Endometrial microvascular endothelial cells (primary cell): ENCODE measurements around the gene GRIP2. TPM values are rescaled to one million over a fixed set of nuclear protein-coding genes. Genes with fewer than 3 reads are reported as not detected.

ENCODE experiments used
- in situ Hi-C: cut with HindIII; loops from 2 replicates; pipeline ENCODE4 v1.10.0; 2017; ENCODE audit warnings: low sequenced_read_pairs, low pct_unique_long_range_greater_than_20kb; ENCODE audit errors: inconsistent ontology term
- total RNA-seq: library from RNA; depleted of rRNA; stranded (reverse); fragments of >200 nt; gene quantifications from one replicate; pipeline ENCODE4 v1.2.3, GENCODE V29; 2015; ENCODE audit errors: inconsistent ontology term

Gene GRIP2
- total RNA-seq, 1 donor from 2014 or later = 0.28 TPM

DNA sequence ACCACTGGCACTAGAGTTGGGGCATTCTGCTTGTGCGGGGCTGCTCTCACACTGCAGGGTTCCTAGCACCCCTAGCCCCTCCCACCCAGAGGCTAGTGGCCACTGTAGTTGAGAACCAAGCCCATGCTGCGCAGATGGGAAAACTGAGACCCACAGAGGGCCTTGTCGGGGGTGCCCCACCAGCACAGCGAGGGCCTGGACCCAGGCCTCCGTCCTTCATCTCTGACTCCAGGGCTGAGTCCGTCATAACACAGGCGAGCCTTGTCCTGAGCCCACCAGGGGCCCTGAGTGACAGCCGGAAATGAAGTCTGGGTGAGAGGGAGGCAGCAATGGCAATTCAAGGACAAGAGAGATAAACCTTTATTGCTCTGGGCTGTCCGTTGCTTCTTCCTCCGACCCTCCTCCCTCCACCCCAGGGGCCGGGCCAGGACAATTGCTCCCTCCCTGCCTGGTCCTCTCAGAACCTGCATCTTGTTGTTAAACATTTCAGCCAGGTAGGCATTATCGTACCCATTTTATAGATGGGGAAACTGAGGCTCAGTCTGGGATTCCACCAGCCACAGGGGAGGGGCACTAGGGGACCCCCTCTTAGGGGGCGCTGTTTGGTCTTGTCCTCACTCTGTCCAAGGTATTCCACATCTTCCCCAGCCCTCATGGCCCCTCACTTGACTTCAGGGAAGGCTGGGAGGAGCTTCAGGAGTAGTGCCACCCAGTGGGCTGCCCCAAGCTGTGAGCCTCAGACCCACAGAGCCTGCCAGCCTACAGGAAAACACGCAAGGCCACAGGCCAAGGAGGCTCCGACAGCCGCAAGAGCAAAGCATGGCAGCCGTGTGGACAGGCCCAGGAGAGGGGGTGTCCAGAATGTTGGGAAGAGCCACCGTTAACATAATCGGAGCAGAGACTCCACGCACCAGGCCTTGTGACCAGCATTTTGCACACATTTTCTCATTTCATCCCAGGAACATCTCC lies 4.4 kb upstream of the GRIP2 start:
- in situ Hi-C loops = no loop called here

DNA sequence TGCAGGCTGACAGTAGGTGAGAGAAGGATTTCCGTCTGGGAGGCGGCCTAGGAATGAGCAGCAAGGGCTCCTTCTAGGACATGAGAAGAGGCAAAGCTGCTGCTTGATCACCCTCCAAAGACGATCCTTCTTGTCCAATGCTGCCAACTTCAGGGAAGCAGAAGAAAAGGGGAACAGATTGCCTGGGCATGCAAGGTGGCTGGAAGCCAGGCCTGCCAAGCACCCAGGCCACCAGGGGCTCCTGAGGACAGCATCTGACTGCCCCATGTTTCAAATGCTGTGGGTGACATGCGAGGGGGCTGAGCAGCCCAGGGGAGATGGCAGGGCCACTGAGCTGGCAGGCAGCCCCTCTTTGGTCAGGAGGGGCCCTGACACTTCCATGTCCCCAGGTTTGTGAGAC lies 3.3 kb upstream of the GRIP2 start:
- in situ Hi-C loops = no loop called here

- in situ Hi-C loops = no loop called here
Observed at GRCh38 chr3:14542656-14543055, 2.5 kb upstream of the GRIP2 start.

- in situ Hi-C loops = no loop called here
Observed at GRCh38 chr3:14541646-14542045, 1.5 kb upstream of the GRIP2 start.

- in situ Hi-C loops = no loop called here
Observed at GRCh38 chr3:14540821-14541385, 761 bp upstream of the GRIP2 start.

GRCh38 chr3:14539384-14539741 lies 779 bp downstream of the GRIP2 start:
- in situ Hi-C loops = no loop called here

DNA sequence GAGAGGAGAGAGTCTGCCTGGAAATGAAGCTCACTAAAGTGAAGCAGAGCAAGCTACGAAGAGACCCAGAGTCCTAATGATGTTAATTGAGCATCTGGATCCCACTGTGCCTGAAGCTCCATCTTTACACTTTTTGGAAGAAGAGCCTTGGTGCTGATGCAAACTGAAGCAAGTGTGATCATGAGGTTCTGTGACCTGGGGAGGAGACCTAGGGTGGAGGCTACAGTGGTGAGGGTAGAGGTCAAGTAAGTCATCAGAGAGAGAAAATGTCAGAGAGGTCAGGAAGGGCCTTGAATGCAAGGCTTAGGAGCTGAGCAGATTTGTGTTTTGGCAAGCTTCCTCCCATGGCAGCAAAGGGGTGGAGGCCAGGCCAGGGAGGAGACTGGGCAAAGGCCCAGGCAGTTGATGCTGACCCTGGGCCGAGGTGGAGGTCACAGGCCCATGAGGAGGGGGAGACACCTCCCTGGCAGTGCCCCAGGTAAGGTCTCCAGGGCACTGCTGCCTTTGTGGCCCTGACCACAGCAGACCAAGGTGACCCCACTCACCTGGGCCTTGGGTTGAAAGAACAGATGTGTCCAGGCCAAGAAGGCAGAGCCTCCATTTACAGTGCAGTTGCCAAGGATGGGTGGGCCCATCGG lies 1.6 kb downstream of the GRIP2 start:
- in situ Hi-C loops = no loop called here

DNA sequence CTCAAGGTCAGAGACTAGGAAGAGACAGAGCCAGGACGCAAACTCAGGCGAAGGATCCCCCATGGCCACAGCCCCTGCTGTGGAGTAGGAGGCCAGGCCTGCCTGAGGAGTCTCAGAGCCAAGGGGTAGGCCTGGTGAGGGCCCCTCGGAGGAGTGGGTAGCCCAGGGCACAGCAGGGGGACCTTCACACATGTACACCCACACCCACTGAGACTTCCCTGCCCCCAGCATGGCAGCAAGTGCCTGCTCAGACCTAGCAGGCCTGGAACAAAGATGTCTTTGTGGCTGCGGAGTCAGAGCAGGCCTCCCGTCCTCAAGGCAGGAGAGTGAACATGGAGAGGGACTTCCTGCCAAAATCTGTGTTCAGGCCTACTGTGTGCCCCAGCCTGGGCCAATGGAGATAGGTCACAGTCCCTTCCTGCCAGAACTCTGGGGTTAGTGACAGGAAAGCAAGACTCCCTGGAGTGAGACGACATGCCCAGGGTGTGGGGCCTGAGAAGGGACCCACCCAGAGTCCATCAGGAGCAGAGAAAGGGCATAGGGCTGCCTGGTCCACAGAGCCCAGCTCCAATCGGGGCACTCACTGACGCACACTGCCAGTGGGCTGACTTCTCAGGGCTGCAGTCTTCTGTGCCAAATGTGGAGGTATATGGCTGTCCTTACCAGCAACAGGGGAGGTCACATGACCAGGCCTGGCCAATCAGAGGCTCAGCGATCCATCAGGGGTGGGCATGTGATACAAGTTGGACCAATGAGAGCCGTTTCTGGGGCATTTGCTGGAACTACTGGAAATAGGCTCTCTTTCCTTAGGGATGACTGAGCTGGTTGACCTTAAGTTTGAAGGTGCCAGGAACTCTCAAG lies 2.3 kb downstream of the GRIP2 start:
- in situ Hi-C loops = no loop called here

GRCh38 chr3:14536837-14537589 lies 3.1 kb downstream of the GRIP2 start:
- in situ Hi-C loops = no loop called here

DNA sequence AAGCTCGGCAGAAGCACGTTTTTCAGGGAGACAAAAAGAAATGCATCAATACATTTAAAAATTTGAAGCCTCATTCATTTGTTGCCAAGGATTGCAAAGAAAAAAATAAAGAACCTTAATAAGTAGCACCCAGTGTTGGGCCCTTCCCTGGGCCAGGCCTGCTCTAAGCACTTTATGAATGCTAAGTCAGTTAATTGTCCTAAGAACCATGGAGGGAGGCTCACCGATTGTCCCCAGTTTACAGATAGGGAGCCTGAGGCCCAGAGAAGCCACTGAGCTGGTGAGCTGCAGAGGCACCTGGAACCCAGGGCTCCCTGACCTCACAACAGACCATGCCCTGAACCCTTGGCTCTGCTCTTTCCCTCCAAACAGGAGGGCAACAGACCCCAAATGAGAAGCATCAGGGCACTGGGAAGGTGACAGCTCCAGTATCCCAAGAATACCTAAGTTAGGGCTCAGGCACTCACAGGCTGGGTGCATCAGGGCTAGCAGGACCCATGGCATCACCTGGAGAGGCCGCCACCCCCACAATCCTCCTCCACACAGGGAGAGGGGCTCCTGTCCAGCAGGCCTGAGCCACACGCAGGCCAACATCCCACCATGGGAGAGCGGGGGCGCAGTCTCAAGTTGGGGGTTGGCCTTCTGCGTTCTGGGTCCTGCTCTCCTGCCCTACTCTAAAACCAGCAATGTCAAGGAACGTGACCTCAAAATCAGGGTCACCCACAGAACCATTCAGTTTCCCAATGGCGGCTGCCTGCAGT lies 3.9 kb downstream of the GRIP2 start:
- in situ Hi-C loops = no loop called here

GRCh38 chr3:14535616-14536015 lies 4.5 kb downstream of the GRIP2 start:
- in situ Hi-C loops = no loop called here

DNA sequence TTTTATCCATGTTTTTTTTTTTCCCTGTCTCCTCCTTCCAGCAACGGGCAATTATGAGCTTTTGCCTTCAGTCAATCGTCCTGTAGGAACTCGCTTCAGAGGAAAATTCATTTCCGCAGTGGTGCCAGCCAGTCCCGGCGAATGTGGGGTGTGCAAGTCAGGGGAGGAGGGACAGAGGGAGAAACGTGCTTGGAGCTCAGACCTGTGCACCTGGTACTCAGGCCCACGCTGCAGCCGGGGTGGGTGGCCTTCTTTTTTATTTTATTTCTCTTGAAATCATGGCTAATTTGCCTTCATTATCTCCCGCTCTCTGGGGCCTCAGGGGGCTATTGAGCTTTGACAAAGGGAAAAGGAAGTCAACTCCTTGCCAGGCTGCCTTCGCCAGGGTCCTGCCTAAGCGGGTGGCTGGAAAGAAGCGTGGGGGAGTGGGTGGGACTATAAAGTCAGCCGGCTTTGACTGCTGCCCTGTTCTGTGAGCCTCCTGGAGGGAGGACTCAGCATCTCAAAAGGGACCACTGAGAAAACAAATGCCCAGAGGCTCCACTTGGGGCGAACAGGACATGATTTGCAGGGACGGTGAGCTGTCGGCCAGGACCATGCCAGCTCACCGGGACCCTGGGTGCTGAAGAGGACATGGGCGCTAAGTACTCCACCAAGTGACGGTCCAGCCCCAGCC lies 5.5 kb downstream of the GRIP2 start:
- in situ Hi-C loops = no loop called here

- in situ Hi-C loops = no loop called here
Observed at GRCh38 chr3:14533457-14533958, 6.6 kb downstream of the GRIP2 start.

- in situ Hi-C loops = no loop called here
Observed at GRCh38 chr3:14532691-14533456, 7.3 kb downstream of the GRIP2 start.

- in situ Hi-C loops = no loop called here
Observed at GRCh38 chr3:14531856-14532395, 8.2 kb downstream of the GRIP2 start.

- in situ Hi-C loops = no loop called here
Observed at GRCh38 chr3:14528081-14528480, 12.1 kb downstream of the GRIP2 start.
